GM21825 (cell line): ENCODE results near the gene UNC5A.

Source experiments
- ATAC-seq: cut with Tn5 transposase; IDR thresholded peaks from one replicate; pipeline ENCODE4 v1.9.1; 2021; ENCODE audit warnings: mild to moderate bottlenecking, moderate library complexity; ENCODE audit not compliant: unreplicated experiment

Gene UNC5A

GRCh38 chr5:176921714-176922113 lies 111.4 kb downstream of the UNC5A start:
- ATAC-seq = no peak

GRCh38 chr5:176922817-176923216 lies 112.5 kb downstream of the UNC5A start:
- no peak for ATAC-seq

GRCh38 chr5:176927562-176927961 lies 117.2 kb downstream of the UNC5A start:
- no peak for ATAC-seq

- no peak for ATAC-seq
These were observed 119.3 kb downstream of the UNC5A start for GRCh38 chr5:176929654-176930053.
